Occipital lobe (tissue), 2 donors: ENCODE results near the gene TMEM131L. TPM values are rescaled to one million over a fixed set of nuclear protein-coding genes. Genes with fewer than 3 reads are reported as not detected.

Experiments
- DNase-seq: peaks from one replicate; lab custom pipeline; 2025; lab: John Stamatoyannopoulos, UW
- total RNA-seq: library from RNA; depleted of rRNA; stranded (reverse); fragments of >200 nt; gene quantifications from one replicate; pipeline ENCODE4 v1.2.3, GENCODE V29; 2014

TMEM131L gene
- total RNA-seq, 1 donor from 2014 or later: 48.7 TPM

GRCh38 chr4:153521999-153522801 is 56.0 kb downstream of the TMEM131L start:
- DNase-seq: no peak

GRCh38 chr4:153522802-153523094 is 56.6 kb downstream of the TMEM131L start:
- no peak for DNase-seq

GRCh38 chr4:153523164-153523796 is 57.1 kb downstream of the TMEM131L start:
- no peak for DNase-seq

- DNase-seq: no peak
Measured at GRCh38 chr4:153523941-153524386, 57.8 kb downstream of the TMEM131L start.

- DNase-seq: no peak
Measured at GRCh38 chr4:153524682-153525081, 58.5 kb downstream of the TMEM131L start.

- DNase-seq: no peak
Measured at GRCh38 chr4:153527690-153528089, 61.5 kb downstream of the TMEM131L start.

- DNase-seq: no peak
Measured at GRCh38 chr4:153528705-153529485, 62.7 kb downstream of the TMEM131L start.

GRCh38 chr4:153529646-153530045 is 63.5 kb downstream of the TMEM131L start:
- DNase-seq: no peak

- no peak for DNase-seq
Measured at GRCh38 chr4:153530284-153530999, 64.3 kb downstream of the TMEM131L start.

GRCh38 chr4:153531000-153531358 is 64.8 kb downstream of the TMEM131L start:
- no peak for DNase-seq

- DNase-seq: no peak
Measured at GRCh38 chr4:153531976-153532626, 65.9 kb downstream of the TMEM131L start.

GRCh38 chr4:153532636-153533035 is 66.5 kb downstream of the TMEM131L start:
- DNase-seq: no peak

- no peak for DNase-seq
Measured at GRCh38 chr4:153533387-153533786, 67.2 kb downstream of the TMEM131L start.

GRCh38 chr4:153534792-153535629 is 68.9 kb downstream of the TMEM131L start:
- DNase-seq: no peak

- DNase-seq: no peak
Measured at GRCh38 chr4:153535772-153536513, 69.8 kb downstream of the TMEM131L start.

GRCh38 chr4:153537493-153537960 is 71.4 kb downstream of the TMEM131L start:
- DNase-seq: no peak

- DNase-seq: peak; percentile 15
Measured at GRCh38 chr4:153538487-153539357, 72.6 kb downstream of the TMEM131L start.

GRCh38 chr4:153539422-153539821 is 73.3 kb downstream of the TMEM131L start:
- no peak for DNase-seq
